ENCODE measurements around the gene RPS19BP1. TPM values are rescaled to one million over a fixed set of nuclear protein-coding genes. Genes with fewer than 3 reads are reported as not detected.

RPS19BP1 gene
- polyA plus RNA-seq, 1 of the 3 experiments (the other 2 are of a cell fraction): 97.2 TPM

DNA sequence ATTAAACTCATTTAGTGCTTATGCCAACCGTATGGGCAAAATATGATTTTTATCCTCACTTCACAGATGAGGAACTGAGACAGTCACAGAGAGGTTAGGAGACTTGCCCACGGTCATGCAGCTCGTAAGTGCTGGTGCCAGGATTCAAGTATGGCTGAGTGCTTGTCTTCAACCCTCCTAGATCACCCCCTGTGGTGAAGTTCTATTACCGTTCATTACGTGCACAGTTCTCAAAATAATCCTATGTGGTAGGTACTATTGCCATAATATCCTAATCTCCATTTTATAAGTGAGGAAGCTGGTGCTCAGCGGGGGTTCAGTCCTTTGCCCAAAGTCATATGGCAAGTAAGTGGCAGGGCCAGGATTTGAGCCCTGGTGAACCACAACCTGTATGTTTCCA, 28.9 kb downstream of the RPS19BP1 start:
- WGBS (ENCODE audit: low lambda C conversion rate): 71% methylated on average over 6 of the region's 6 CpGs
- no peak for TF ChIP-seq CHD2 (IDR thresholded peaks at IDR 0.05; ENCODE audit: low read length, partially characterized antibody)
- TF ChIP-seq, protein P1, sequence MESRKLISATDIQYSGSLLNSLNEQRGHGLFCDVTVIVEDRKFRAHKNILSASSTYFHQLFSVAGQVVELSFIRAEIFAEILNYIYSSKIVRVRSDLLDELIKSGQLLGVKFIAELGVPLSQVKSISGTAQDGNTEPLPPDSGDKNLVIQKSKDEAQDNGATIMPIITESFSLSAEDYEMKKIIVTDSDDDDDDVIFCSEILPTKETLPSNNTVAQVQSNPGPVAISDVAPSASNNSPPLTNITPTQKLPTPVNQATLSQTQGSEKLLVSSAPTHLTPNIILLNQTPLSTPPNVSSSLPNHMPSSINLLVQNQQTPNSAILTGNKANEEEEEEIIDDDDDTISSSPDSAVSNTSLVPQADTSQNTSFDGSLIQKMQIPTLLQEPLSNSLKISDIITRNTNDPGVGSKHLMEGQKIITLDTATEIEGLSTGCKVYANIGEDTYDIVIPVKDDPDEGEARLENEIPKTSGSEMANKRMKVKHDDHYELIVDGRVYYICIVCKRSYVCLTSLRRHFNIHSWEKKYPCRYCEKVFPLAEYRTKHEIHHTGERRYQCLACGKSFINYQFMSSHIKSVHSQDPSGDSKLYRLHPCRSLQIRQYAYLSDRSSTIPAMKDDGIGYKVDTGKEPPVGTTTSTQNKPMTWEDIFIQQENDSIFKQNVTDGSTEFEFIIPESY (IDR thresholded peaks at IDR 0.05; ENCODE audit: borderline replicate concordance, low read depth): no peak
- no peak for TF ChIP-seq FOXM1 (IDR thresholded peaks at IDR 0.05; ENCODE audit: low read depth)
- TF ChIP-seq RAD21 (IDR thresholded peaks at IDR 0.05; ENCODE audit: low read length): no peak
- no peak for TF ChIP-seq EP300 (IDR thresholded peaks at IDR 0.05; ENCODE audit: borderline replicate concordance in 1 of 2, low read depth in 1 of 2, low read length in 1 of 2)
- no peak for TF ChIP-seq FOXJ3 (CRISPR knock-in tag; IDR thresholded peaks at IDR 0.05)
- TF ChIP-seq RFX5 (IDR thresholded peaks at IDR 0.05; ENCODE audit: low read length): no peak
- TF ChIP-seq PBX3 (IDR thresholded peaks at IDR 0.05): no peak
- no peak for TF ChIP-seq YY1 (IDR thresholded peaks at IDR 0.05; ENCODE audit: low read depth)
- TF ChIP-seq TEAD4 (IDR thresholded peaks at IDR 0.05; ENCODE audit: borderline replicate concordance, insufficient read depth): no peak
- TF ChIP-seq EZH2phosphoT487 (IDR thresholded peaks at IDR 0.05; ENCODE audit: borderline replicate concordance, low read depth): no peak
- no peak for TF ChIP-seq USF2 (IDR thresholded peaks at IDR 0.05; ENCODE audit: borderline replicate concordance, low read depth, low read length)
- no peak for TF ChIP-seq GABPA (IDR thresholded peaks at IDR 0.05; ENCODE audit: low read depth)
- no peak for TF ChIP-seq TCF12 (IDR thresholded peaks at IDR 0.05)
- Histone ChIP-seq H3K9me3 (no peaks in the 10 kb centered on the region), H4K20me1 (ENCODE audit: insufficient read depth) (no peaks in the 10 kb centered on the region), H3K9me2 (no peaks in the 10 kb centered on the region), H3K4me3 (ENCODE audit: low read depth in 2 of 2, low read length in 1 of 2) (peak overlapping the region; percentile 66; a peak in 3 of 4 replicates), H3K4me1 (ENCODE audit: control insufficient read depth in 1 of 2, insufficient read depth in 2 of 2, low read depth in 1 of 2, low read length in 1 of 2) (peaks cover 0 to 17% of the 10 kb centered on the region in 2 experiments; a peak in 2 of 4 replicates), H3K4me2 (peak overlapping the region; percentile 82), H3K27me3 (ENCODE audit: insufficient read depth) (no peaks in the 10 kb centered on the region), H3K36me3 (replicated peaks in 1 of 2; ENCODE audit: control insufficient read depth in 1 of 2, insufficient read depth in 2 of 2, low read length in 1 of 2) (peaks cover 4 to 27% of the 10 kb centered on the region in 2 experiments), H3K27ac (ENCODE audit: low read depth in 2 of 2, low read length in 1 of 2) (no peak overlapping the region), H3F3A (replicated peaks; ENCODE audit: insufficient read depth) (no peaks in the 10 kb centered on the region), H3K79me2 (ENCODE audit: insufficient read depth) (peaks cover 38% of the 10 kb centered on the region), H2AFZ (ENCODE audit: low read depth) (no peak overlapping the region), H3K9ac (peak overlapping the region; percentile 73)
- DNase-seq: no peak
- CTCF ChIA-PET: interaction anchor here (1.3 to 2.7 kb wide), 2 partner anchors 11 to 26 kb away, joined by 3 to 15 read pairs; no protein-coding TSS in a partner anchor
- POLR2A ChIA-PET: no interaction called here

Measured in SK-N-SH (cell line).